Kidney epithelial cell (primary cell): ENCODE measurements around the gene DPP4. TPM values are rescaled to one million over a fixed set of nuclear protein-coding genes. Genes with fewer than 3 reads are reported as not detected.
A peak's percentile ranks its signal among the peaks of the same experiment; 100 is the strongest.

ENCODE experiments used
- DNase-seq: peaks from one replicate; pipeline ENCODE4 v3.0.0-alpha.2; 2010; ENCODE audit warnings: low read depth
- H3K27me3 ChIP-seq: 2 replicates; pipeline ENCODE4 v1.6.0; 2011; ENCODE audit warnings: low read length; ENCODE audit not compliant: control insufficient read depth, insufficient read depth
- H3K36me3 ChIP-seq: 2 replicates; pipeline ENCODE4 v1.5.1; 2011; ENCODE audit warnings: low read length; ENCODE audit not compliant: control insufficient read depth, insufficient read depth
- H3K4me3 ChIP-seq: 2 replicates; pipeline ENCODE4 v1.5.1; 2011; ENCODE audit warnings: low read depth, mild to moderate bottlenecking, control low read depth, low read length
- total RNA-seq: library from RNA; depleted of rRNA; stranded (reverse); fragments of >200 nt; gene quantifications from 2 replicates; pipeline ENCODE4 v1.2.3, GENCODE V29; 2015
- TF ChIP-seq, protein P1 (sequence below): IDR thresholded peaks from 2 replicates; pipeline ENCODE4 v1.5.1; 2011; ENCODE audit warnings: mild to moderate bottlenecking, moderate library complexity, low read length, control low read depth, inconsistent platforms; ENCODE audit not compliant: insufficient read depth, poor library complexity, severe bottlenecking

Gene DPP4
- total RNA-seq = 61.6 and 78.9 TPM in 2 replicates

DNA sequence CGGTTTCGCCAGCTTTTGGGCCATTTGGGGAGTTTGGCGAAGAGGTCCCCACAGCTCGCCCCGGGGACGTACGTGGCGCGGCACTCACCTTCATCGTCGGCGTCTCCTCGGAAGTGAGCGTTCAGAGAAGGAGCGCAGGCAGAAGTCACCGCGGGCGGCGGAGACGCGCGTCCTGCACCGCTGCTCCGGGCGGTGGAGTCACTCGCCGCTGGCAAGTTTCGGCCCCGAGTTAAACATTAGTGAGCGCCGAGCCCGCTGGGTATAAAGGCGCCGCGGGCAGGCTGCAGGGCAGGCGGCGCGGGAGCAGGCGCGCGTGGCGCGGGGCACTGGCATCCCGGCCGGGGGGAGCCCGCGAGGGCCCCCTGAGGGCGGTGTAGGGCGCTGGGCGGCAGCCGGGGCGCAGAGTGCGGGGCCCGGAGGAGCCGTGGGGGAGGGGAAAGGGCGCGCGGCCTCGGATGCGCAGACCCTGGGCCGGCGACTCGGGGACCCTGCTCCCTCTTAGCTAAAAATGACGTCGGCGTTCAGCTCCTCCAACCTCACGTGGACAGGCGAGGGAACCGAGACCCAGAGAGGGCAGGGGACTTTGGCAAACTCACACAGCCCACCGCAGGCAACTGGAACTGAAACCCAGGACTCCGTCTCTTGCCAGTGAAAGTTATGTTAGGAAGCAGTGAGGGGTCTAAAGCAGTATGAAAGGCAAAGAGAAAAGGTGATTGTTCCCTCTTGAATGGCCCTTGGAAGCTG, at the start of gene DPP4:
Gene DPP4 (minus strand): TSS at position 328 of the 744 bp plus-strand sequence. CDS start 234 bp downstream, at position 94.
- no peaks in the 10 kb centered on the region for H3K36me3 ChIP-seq
- H3K4me3 ChIP-seq = peak within 1 kb of the TSS; percentile 65
- no peaks in the 10 kb centered on the region for H3K27me3 ChIP-seq
- DNase-seq = no peak
- TF ChIP-seq, protein P1, sequence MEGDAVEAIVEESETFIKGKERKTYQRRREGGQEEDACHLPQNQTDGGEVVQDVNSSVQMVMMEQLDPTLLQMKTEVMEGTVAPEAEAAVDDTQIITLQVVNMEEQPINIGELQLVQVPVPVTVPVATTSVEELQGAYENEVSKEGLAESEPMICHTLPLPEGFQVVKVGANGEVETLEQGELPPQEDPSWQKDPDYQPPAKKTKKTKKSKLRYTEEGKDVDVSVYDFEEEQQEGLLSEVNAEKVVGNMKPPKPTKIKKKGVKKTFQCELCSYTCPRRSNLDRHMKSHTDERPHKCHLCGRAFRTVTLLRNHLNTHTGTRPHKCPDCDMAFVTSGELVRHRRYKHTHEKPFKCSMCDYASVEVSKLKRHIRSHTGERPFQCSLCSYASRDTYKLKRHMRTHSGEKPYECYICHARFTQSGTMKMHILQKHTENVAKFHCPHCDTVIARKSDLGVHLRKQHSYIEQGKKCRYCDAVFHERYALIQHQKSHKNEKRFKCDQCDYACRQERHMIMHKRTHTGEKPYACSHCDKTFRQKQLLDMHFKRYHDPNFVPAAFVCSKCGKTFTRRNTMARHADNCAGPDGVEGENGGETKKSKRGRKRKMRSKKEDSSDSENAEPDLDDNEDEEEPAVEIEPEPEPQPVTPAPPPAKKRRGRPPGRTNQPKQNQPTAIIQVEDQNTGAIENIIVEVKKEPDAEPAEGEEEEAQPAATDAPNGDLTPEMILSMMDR = no peak

DNA sequence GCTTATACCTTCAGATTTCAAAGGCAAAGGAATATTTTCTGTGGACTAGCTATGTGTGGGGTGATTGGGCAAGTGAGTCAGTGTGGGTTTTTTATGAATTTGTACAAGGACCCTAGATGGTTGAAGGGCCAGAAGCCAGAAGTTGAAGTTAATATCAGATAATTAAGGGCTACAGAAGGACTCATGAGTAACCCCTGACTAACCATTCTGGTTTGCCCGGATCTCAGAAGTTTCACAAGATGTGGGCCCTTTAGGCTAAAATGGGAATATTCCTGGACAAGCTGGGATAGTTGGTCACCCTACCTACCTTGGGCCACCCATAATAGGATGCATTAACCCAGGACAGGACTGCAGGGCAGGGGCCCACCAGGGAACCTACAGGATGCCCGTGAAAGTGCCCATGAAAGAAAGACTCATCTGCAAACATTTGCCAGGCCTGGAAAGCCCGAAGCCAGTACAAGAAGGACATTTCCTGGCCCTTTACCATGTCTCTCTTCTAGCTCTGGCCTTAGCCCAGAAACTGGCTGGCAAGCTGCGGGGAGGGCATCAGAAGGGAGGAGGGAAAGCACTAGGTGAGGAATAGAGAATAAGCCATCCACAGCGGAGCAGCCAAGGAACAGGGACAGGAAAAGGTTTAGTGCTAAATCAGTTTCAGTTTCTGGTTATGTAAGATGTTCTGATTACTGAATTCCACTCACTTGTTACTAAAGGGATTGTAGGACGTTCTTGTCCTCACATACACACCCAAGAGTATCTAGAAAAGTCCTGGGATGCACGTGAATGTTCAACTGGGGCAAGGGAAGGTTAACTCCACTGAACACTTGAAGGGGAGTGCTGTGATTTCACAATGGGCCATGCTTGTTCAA, 44.4 kb upstream of the DPP4 start:
- TF ChIP-seq, protein P1 = no peak
- H3K27me3 ChIP-seq = no peaks in the 10 kb centered on the region
- DNase-seq = no peak

DNA sequence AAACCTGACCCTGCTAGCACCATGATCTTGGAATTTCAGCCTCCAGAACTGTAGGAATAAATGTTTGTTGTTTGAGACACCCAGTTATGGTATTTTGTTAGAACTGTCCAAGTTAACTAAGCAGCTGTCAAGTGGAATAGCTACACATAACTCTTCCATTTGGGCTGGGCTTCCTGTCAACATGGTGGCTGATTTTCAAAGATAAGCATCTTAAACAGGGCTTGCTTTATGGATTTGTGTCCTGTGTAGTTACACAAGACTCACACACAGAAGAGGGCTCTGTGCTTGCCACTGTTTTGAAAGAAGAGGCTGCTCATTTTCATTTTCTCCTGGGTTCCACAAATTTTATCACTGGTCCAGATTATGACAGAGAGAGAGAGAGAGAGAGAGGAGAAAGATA, 42.3 kb upstream of the DPP4 start:
- no peak overlapping the region for H3K4me3 ChIP-seq
- H3K27me3 ChIP-seq = no peaks in the 10 kb centered on the region
- DNase-seq = no peak
- TF ChIP-seq, protein P1 = no peak
- H3K36me3 ChIP-seq = no peaks in the 10 kb centered on the region

More for the DNA sequence above, 44.4 kb upstream of the DPP4 start:
- Histone ChIP-seq H3K36me3 (no peaks in the 10 kb centered on the region), H3K4me3 (no peak overlapping the region)

DNA sequence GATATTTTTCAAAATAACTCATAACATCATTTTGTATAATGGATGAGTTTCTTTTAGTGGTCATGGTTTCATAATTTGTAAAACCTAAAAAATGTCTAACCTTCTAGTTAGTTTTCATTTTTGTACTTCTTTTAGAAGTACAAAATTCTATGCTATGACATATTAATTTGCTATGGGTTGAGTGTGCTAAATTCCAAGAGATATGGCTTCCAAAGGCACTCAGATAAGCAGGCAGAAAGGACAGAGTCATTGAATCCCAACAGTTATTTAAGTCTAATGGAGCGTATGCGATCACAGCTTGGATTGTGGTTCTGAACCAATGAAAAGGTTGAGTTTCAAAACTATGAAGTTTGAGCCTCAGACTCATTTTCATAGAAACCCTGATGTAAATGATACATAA, 41.1 kb upstream of the DPP4 start:
- no peaks in the 10 kb centered on the region for H3K27me3 ChIP-seq
- no peak overlapping the region for H3K4me3 ChIP-seq
- H3K36me3 ChIP-seq = no peaks in the 10 kb centered on the region
- no peak for DNase-seq
- TF ChIP-seq, protein P1 = no peak

DNA sequence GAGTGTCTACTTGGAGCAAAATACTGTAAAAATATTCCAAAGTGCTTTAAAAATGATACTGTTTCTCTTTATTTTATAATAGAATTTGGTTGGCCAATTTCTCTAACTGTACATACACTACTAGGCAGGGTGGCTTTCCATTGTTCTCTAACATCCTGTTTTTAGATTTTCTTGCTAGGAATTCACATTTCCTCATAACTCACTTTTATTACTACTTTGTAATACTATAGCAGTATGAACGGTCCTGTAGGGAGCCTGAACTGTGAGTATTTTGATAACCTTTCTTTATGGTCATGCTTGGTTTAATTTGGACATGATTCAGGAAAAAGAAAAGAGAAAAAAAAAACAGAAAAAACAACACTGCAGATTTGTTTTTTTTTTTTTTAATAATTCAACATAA, 40.3 kb upstream of the DPP4 start:
- TF ChIP-seq, protein P1 = no peak
- Histone ChIP-seq H3K27me3 (no peaks in the 10 kb centered on the region), H3K4me3 (no peak overlapping the region), H3K36me3 (no peaks in the 10 kb centered on the region)
- no peak for DNase-seq
